Activated T-helper 1 cell treated with anti-CD3 and anti-CD28 coated beads, Interleukin-12 subunit alpha, Interleukin-12 subunit beta, Interleukin-2, Interleukin-4 antibody, amounts not matched to agents 30 ng/mL and 10 ng/mL and 1 ng/mL, durations not matched to agents 14 hours and 24 hours and 36 hours (primary cell): ENCODE measurements around the gene KRT86. TPM values are rescaled to one million over a fixed set of nuclear protein-coding genes. Genes with fewer than 3 reads are reported as not detected.
"Not testable (repeated sequence)": the region's sequence is repeated elsewhere in the genome, so short reads cannot be mapped to it uniquely, and the experiment has no call there.

Source experiments
- DNase-seq: peaks from one replicate; pipeline ENCODE4 v3.0.0; 2021; ENCODE audit warnings: low spot score
- H3K27ac Mint-ChIP-seq: one replicate; pipeline ENCODE4 v1.8.0; 2021; ENCODE audit warnings: mild to moderate bottlenecking, mixed read lengths
- H3K27me3 Mint-ChIP-seq: one replicate; pipeline ENCODE4 v1.8.0; 2022; ENCODE audit warnings: mild to moderate bottlenecking, moderate library complexity, mixed read lengths; ENCODE audit not compliant: insufficient read depth
- H3K36me3 Mint-ChIP-seq: one replicate; pipeline ENCODE4 v1.8.0; 2021; ENCODE audit warnings: low read depth, mixed read lengths
- H3K4me1 Mint-ChIP-seq: one replicate; pipeline ENCODE4 v1.8.0; 2021; ENCODE audit warnings: low read depth, mixed read lengths
- H3K4me3 Mint-ChIP-seq: one replicate; pipeline ENCODE4 v1.8.0; 2021; ENCODE audit warnings: mild to moderate bottlenecking, moderate library complexity, mixed read lengths
- H3K9me3 Mint-ChIP-seq: one replicate; pipeline ENCODE4 v1.8.0; 2021; ENCODE audit warnings: mixed read lengths
- intact Hi-C: fragments of 100-400 bp; cut with micrococcal nuclease; formaldehyde crosslinking; loops from one replicate; pipeline ENCODE4 v1.15.1; 2024
- total RNA-seq: library from RNA; stranded (reverse); gene quantifications from 2 replicates; pipeline ENCODE4 v1.2.3, GENCODE V29; 2022

KRT86 gene
- total RNA-seq, 1 donor from 2014 or later = 0.73 TPM

GRCh38 chr12:52342781-52343490, 68.5 kb downstream of the KRT86 start:
- Mint-ChIP-seq H3K4me3 (no peak overlapping the region), H3K9me3 (no peaks in the 10 kb centered on the region), H3K27me3 (peaks cover 10% of the 10 kb centered on the region), H3K4me1 (no peaks in the 10 kb centered on the region), H3K27ac (no peak overlapping the region), H3K36me3 (no peaks in the 10 kb centered on the region)
- intact Hi-C loops = no loop called here
- DNase-seq = no peak

DNA sequence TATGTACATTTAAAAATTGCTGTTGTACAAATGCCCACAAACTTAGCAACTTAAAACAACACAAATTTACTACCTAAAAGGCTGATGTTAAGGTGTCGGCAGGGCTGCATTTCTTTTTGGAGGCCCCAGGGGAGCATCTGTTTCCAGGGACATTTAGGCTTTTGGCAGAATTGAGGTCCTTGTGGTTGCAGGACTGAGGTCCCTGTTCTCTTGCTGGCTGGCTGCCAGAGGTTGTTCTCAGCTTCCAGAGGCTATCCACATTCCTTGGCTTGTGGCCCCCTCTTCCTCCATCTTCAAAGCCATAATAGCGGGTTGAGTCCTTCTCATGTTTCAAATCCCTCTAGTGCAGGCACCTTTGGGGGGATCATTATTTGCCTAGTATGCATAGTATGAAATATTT, 69.1 kb downstream of the KRT86 start:
- no peak overlapping the region for H3K4me3 Mint-ChIP-seq
- no peaks in the 10 kb centered on the region for H3K36me3 Mint-ChIP-seq
- H3K27ac Mint-ChIP-seq = no peak overlapping the region
- no peaks in the 10 kb centered on the region for H3K4me1 Mint-ChIP-seq
- peaks cover 10% of the 10 kb centered on the region for H3K27me3 Mint-ChIP-seq
- no peaks in the 10 kb centered on the region for H3K9me3 Mint-ChIP-seq
- intact Hi-C loops = no loop called here
- no peak for DNase-seq

DNA sequence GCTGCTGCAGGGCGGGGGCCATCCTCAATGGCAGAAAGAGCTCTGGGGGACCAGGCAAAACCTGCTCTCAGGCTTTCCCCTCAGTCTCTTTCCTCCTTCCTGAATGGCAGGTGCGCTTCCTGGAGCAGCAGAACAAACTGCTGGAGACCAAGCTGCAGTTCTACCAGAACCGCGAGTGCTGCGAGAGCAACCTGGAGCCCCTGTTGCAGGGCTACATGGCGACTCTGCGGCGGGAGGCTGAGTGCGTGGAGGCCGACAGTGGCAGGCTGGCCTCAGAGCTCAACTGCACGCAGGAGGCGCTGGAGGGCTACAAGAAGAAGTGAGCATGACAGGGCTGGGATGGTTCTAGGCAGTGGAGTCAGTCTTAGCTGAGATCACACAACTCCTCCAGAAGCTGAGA, 69.7 kb downstream of the KRT86 start:
- Mint-ChIP-seq H3K4me3 (no peak overlapping the region), H3K36me3 (no peaks in the 10 kb centered on the region), H3K4me1 (no peaks in the 10 kb centered on the region), H3K27me3 (peaks cover 15% of the 10 kb centered on the region), H3K9me3 (no peaks in the 10 kb centered on the region), H3K27ac (no peak overlapping the region)
- intact Hi-C loops = no loop called here
- no peak for DNase-seq

- H3K36me3 Mint-ChIP-seq, intact Hi-C loops, H3K27ac Mint-ChIP-seq, DNase-seq, H3K4me3 Mint-ChIP-seq, H3K9me3 Mint-ChIP-seq, H3K4me1 Mint-ChIP-seq: not testable (repeated sequence)
- peaks cover 19% of the 10 kb centered on the region for H3K27me3 Mint-ChIP-seq
Observed at GRCh38 chr12:52345041-52345440, 70.6 kb downstream of the KRT86 start.

GRCh38 chr12:52346593-52346992, 72.1 kb downstream of the KRT86 start:
- H3K9me3 Mint-ChIP-seq = no peaks in the 10 kb centered on the region
- intact Hi-C loops = no loop called here
- no peak overlapping the region for H3K4me3 Mint-ChIP-seq
- H3K27ac Mint-ChIP-seq = no peak overlapping the region
- peaks cover 19% of the 10 kb centered on the region for H3K27me3 Mint-ChIP-seq
- no peak for DNase-seq
- H3K36me3 Mint-ChIP-seq = no peaks in the 10 kb centered on the region
- H3K4me1 Mint-ChIP-seq = peaks cover 1% of the 10 kb centered on the region

- no peak overlapping the region for H3K4me3 Mint-ChIP-seq
- no peak overlapping the region for H3K27ac Mint-ChIP-seq
- intact Hi-C loops = no loop called here
- peaks cover 21% of the 10 kb centered on the region for H3K27me3 Mint-ChIP-seq
- no peaks in the 10 kb centered on the region for H3K9me3 Mint-ChIP-seq
- DNase-seq = no peak
- H3K36me3 Mint-ChIP-seq = no peaks in the 10 kb centered on the region
- H3K4me1 Mint-ChIP-seq = peaks cover 4% of the 10 kb centered on the region
Observed at GRCh38 chr12:52347016-52347415, 72.6 kb downstream of the KRT86 start.

DNA sequence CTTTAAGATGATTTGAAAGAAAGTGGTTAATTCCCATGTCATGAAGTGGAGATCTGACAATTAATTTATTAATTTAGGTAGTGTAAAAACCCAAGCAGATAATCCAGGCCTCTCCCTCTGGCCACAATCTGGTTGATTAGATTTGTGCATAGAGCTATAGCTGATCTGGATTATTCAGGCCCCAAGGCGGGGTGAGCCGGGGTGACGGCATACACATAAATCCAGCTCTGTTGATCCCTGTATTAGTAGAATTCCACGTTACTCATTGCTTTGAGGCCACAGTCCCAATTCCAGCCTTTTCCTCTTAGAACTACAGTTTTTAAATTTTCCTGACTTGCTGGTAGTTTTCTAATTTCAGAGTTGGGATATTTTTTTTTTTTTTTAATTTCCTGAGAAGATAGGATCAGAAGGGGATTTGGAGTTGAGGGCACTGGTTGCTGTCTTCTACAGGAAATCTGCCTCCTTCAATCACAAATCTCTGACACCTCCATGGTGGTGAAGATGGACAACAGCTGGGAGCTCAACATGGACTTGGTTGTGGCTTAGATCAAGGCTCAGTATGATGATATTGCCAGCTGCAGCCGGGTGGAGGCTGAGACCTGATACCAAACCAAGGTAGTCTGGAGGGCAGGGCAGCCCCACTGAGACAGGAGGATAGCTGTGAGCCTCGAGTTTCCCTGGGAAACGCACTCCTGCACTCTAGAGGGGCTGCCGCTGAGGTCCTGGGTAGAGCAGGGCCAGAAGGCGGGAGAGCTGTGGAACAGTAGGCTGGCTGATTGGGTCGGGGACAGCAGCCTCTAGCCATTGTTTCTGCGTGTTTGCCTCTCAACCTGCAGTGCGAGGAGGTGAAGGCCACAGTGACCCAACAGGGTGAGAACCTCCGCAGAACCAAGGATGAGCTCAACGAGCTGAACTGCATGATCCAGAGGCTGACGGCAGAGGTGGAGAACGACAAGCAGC, 73.4 kb downstream of the KRT86 start:
- no peak overlapping the region for H3K4me3 Mint-ChIP-seq
- H3K27ac Mint-ChIP-seq = no peak overlapping the region
- peaks cover 21% of the 10 kb centered on the region for H3K27me3 Mint-ChIP-seq
- intact Hi-C loops = no loop called here
- no peak for DNase-seq
- no peaks in the 10 kb centered on the region for H3K9me3 Mint-ChIP-seq
- no peaks in the 10 kb centered on the region for H3K36me3 Mint-ChIP-seq
- H3K4me1 Mint-ChIP-seq = peaks cover 4% of the 10 kb centered on the region

DNA sequence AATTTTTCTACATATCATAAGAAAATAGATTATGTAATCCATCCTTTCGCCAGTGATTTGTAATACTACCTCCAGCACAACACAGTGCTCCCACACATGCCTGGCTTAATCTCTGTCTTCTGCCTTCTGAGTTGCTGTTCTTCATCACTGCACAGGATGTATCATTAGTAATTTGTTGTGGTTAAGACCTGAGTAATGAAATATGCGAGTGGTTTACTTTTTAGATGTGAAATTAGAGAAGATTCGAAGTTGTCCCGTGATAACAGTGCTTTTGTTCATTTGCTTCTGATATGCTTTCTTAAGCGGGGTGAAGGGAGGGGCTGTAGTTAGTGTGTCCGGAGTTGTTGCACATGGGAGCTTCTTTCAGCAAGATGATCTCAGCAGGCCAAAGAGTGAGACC, 74.8 kb downstream of the KRT86 start:
- H3K36me3 Mint-ChIP-seq = no peaks in the 10 kb centered on the region
- no peak overlapping the region for H3K27ac Mint-ChIP-seq
- H3K4me1 Mint-ChIP-seq = peaks cover 4% of the 10 kb centered on the region
- DNase-seq = no peak
- peaks cover 26% of the 10 kb centered on the region for H3K27me3 Mint-ChIP-seq
- H3K9me3 Mint-ChIP-seq = no peaks in the 10 kb centered on the region
- intact Hi-C loops = no loop called here
- H3K4me3 Mint-ChIP-seq = no peak overlapping the region

DNA sequence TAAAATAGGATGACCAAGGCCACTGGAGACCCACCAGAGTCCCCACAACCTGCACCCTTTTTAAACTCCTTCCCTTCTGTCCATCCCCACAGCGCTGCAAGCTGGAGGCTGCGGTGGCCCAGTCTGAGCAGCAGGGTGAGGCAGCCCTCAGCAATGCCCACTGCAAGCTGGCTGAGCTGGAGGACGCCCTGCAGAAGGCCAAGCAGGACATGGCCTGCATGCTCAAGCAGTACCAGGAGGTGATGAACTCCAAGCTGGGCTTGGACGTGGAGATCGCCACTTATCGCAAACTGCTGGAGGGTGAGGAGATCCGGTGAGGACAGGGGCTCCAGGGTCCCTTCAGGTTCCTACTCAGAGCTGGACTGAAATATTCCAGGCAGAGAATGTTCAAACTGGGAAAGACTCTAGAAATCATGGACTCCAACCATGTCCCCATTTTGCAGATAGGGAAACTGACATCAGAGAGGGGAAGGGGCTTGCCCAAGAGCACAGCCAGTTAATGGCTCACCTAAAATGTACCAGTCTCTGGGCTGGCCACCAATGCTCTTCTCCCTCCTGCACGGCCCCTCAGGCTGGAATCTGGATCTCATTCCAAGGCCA, 75.7 kb downstream of the KRT86 start:
- Mint-ChIP-seq H3K4me3 (no peak overlapping the region), H3K27ac (no peak overlapping the region), H3K9me3 (no peaks in the 10 kb centered on the region), H3K4me1 (peaks cover 4% of the 10 kb centered on the region), H3K27me3 (peaks cover 26% of the 10 kb centered on the region), H3K36me3 (no peaks in the 10 kb centered on the region)
- intact Hi-C loops = no loop called here
- no peak for DNase-seq

DNA sequence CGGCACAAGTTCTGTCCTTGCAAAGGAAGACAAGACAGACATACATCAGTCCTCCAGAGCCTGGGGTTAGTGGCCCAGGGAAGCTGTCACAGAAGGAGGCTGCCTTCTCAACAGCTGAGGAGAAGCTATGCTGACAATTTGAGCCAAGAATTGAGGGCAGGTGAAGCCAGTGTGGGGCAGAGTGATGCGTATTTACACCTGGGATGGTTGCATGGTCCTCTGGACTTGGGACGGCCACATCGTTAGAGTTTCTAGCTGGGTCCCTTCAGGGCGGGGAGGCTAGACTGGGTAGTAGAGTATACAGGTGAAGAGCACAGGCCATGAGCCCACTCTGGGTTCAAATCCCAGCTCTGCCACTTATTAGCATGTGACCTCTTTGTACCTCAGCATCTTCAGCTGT, 76.3 kb downstream of the KRT86 start:
- no peak overlapping the region for H3K27ac Mint-ChIP-seq
- peaks cover 4% of the 10 kb centered on the region for H3K4me1 Mint-ChIP-seq
- intact Hi-C loops = no loop called here
- no peaks in the 10 kb centered on the region for H3K9me3 Mint-ChIP-seq
- H3K36me3 Mint-ChIP-seq = no peaks in the 10 kb centered on the region
- peaks cover 26% of the 10 kb centered on the region for H3K27me3 Mint-ChIP-seq
- no peak overlapping the region for H3K4me3 Mint-ChIP-seq
- no peak for DNase-seq

GRCh38 chr12:52351196-52352059, 77.0 kb downstream of the KRT86 start:
- peaks cover 24% of the 10 kb centered on the region for H3K27me3 Mint-ChIP-seq
- DNase-seq = no peak
- H3K36me3 Mint-ChIP-seq = no peaks in the 10 kb centered on the region
- peaks cover 4% of the 10 kb centered on the region for H3K4me1 Mint-ChIP-seq
- H3K4me3 Mint-ChIP-seq = no peak overlapping the region
- peak overlapping the region; percentile 14 for H3K27ac Mint-ChIP-seq
- H3K9me3 Mint-ChIP-seq = no peaks in the 10 kb centered on the region
- intact Hi-C loops = no loop called here

DNA sequence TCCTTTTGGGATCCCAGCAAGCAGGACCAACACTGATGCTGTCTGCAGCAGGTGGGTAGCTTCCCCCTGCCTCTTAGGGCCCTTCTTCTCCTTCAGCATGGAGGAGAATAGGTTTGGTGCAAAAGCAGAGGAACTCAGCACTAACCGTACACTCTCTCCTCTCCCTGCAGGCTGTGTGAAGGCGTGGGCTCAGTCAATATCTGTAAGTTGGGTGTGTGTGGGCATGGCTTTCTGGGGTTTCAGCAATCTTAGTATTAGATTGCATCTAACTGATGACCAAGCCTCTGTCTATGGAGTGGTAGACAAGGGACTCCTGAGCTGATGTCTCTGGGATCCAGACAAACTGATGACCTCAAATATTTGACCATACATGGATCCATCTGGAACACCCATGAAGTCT, 78.5 kb downstream of the KRT86 start:
- no peak overlapping the region for H3K27ac Mint-ChIP-seq
- H3K27me3 Mint-ChIP-seq = peaks cover 18% of the 10 kb centered on the region
- intact Hi-C loops = no loop called here

More for the DNA sequence above, 78.5 kb downstream of the KRT86 start:
- Mint-ChIP-seq H3K4me1 (peaks cover 4% of the 10 kb centered on the region), H3K4me3 (no peak overlapping the region), H3K36me3 (no peaks in the 10 kb centered on the region), H3K9me3 (no peaks in the 10 kb centered on the region)
- no peak for DNase-seq
